G401 (cell line): ENCODE results near the gene EIF3B. TPM values are rescaled to one million over a fixed set of nuclear protein-coding genes. Genes with fewer than 3 reads are reported as not detected.
A peak's percentile ranks its signal among the peaks of the same experiment; 100 is the strongest.
"Not testable (repeated sequence)": the region's sequence is repeated elsewhere in the genome, so short reads cannot be mapped to it uniquely, and the experiment has no call there.

Experiments used
- DNase-seq: peaks from one replicate; pipeline ENCODE4 v3.0.0-alpha.2; 2015; ENCODE audit warnings: low spot score
- in situ Hi-C: cut with HindIII; loops from 2 replicates; pipeline ENCODE4 v1.10.0; 2016; ENCODE audit warnings: low sequenced_read_pairs, mixed read lengths
- total RNA-seq: library from RNA; depleted of rRNA; stranded (reverse); fragments of >200 nt; shearing (Covaris generic); gene quantifications from 2 replicates; pipeline ENCODE4 v1.2.3, GENCODE V29; 2014; rRNA removed

EIF3B gene
- 217 and 294 TPM in 2 replicates for total RNA-seq

DNA sequence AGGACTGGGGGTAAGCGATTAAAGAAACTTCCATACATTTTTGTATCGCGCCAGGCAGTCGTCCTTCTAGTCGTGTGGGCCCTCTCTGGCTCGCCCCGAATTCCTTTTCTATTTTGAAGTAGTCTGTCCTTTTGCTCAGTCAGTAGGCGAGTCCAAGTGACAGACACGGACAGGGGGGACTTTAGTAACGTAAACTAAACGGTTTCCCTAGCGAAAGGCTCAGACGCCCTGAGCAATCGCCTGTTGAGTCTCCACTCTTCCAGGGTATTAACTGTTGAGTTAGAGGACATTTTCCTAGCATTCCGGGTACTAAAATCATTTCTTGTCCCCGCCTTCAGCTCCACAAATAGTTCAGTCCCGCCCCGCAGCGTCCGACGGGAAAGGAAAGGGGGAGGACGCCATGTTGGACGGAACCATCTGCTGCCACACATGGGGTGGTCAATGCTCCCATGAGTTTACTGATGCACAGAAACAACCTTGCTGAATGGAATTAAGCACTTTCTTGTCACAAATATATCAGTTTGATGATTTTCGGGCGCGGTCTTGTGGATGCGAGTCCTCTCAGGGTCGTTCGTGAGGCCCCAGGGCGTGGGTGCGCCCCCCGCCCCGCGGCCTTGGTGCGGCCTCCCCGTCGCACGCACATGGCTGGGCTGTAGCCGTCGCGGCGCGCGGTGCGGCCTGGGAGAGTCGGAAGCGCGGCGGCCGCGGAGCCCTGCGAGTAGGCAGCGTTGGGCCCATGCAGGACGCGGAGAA lies at the start of gene EIF3B:
TSS of gene EIF3B (plus strand) at position 642 of the 753 bp plus-strand sequence. CDS start at position 737, 95 bp downstream.
- in situ Hi-C loops = no loop called here

GRCh38 chr7:2305258-2305657 lies 49.4 kb upstream of the EIF3B start:
- in situ Hi-C loops, DNase-seq: not testable (repeated sequence)

More for the DNA sequence above, at the start of gene EIF3B:
- peak; percentile 89 for DNase-seq

GRCh38 chr7:2306688-2307087 lies 47.9 kb upstream of the EIF3B start:
- DNase-seq = no peak
- in situ Hi-C loops = no loop called here

DNA sequence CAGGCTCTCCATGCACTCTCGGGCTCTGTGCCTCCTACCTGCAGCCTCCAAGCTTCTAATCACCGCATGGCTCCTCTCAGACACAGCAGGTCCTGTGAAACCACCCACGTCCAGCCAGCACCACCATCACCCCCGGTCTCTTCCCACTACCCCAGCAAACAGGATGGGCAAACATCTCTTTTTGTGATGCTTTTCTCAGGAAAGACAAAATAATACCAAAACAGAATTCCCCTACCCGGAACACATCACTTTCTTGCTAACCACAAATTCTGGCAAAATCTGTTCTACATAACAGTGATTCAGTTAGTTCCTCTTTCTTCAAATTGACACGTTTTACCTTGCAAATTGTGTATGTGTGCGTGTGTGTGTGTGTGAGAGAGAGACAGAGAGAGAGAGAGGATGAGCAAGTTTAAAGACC lies 46.9 kb upstream of the EIF3B start:
- no peak for DNase-seq

GRCh38 chr7:2309889-2310331 lies 44.7 kb upstream of the EIF3B start:
- in situ Hi-C loops = no loop called here
- DNase-seq = no peak

More for the DNA sequence above, 46.9 kb upstream of the EIF3B start:
- in situ Hi-C loops = no loop called here

GRCh38 chr7:2312267-2312929 lies 42.2 kb upstream of the EIF3B start:
- DNase-seq = no peak
- in situ Hi-C loops = no loop called here

DNA sequence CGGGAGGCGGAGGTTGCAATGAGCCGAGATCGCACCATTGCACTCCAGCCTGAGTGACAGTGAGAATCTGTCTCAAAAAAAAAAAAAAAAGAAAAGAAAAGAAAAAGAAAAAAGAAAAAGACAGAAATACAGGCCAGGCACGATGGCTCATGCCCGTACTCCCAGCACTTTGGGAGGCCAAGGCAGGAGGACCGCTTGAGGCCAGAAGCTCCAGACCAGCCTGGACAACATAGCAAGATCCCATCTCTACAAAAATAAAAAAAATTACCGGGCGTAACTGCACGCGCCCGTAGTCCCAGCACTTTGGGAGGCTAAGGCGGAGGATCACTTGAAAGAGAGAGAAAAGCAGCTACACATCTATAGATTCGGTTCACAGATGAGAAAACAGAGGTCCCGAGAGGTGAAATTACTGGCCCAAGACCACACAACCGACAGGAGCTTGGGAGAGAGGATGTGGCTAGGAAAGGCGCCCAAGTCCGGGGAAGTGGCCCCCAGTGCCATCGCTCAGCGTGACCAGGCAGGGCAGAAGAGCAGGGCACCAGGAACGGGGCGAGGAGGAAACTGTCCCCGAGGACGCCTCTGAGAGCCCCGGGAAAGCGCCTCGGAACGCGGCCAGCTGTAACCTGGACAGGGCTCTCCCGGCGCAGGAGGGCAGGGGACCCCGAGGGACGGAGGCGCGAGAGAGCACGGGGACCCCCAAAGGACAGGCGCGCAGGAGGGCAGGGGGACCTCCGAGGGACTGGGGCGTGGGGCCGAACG lies 41.0 kb upstream of the EIF3B start:
- DNase-seq = peak; percentile 13
- in situ Hi-C loops = no loop called here

- DNase-seq = peak; percentile 86
- in situ Hi-C loops = no loop called here
These were observed 40.2 kb upstream of the EIF3B start, which contains the start of gene SNX8 for GRCh38 chr7:2314209-2314955. TSS of gene SNX8 (minus strand) at chr7:2314441. CDS start at chr7:2314421, 20 bp downstream.

DNA sequence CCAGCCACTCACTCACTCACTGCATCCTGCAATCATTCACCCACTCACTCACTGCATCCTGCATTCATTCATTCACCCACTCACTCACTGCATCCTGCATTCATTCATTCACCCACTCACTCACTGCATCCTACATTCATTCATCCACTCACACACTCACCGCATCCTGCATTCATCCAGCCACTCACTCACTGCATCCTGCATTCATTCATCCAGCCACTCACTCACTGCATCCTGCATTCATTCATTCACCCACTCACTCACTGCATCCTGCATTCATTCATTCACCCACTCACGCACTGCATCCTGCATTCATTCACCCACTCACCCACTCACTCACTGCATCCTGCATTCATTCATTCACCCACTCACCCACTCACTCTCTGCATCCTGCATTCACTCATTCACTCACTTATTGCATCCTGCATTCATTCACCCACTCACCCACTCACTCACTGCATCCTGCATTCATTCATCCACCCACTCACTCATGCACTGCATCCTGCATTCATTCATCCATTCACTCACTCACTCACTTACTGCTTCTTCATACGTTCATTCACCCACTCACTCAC lies 39.6 kb upstream of the EIF3B start:
- in situ Hi-C loops, DNase-seq: not testable (repeated sequence)

DNA sequence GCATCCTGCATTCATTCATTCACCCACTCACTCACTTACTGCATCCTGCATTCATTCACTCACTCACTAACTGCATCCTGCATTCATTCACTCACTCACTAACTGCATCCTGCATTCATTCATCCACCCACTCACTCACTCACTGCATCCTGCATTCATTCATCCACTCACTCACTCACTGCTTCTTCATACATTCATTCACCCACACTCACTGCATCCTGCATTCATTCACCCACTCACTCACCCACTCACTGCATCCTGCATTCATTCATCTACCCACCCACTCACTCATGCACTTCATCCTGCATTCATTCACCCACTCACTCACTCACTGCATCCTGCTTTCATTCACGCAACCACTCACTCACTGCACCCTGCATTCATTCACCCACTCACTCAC lies 38.8 kb upstream of the EIF3B start:
- DNase-seq = no peak
- in situ Hi-C loops = no loop called here

- in situ Hi-C loops = no loop called here
- DNase-seq = no peak
These were observed 38.0 kb upstream of the EIF3B start for GRCh38 chr7:2316578-2316977.

GRCh38 chr7:2317556-2318293 lies 36.9 kb upstream of the EIF3B start:
- no peak for DNase-seq
- in situ Hi-C loops = no loop called here

DNA sequence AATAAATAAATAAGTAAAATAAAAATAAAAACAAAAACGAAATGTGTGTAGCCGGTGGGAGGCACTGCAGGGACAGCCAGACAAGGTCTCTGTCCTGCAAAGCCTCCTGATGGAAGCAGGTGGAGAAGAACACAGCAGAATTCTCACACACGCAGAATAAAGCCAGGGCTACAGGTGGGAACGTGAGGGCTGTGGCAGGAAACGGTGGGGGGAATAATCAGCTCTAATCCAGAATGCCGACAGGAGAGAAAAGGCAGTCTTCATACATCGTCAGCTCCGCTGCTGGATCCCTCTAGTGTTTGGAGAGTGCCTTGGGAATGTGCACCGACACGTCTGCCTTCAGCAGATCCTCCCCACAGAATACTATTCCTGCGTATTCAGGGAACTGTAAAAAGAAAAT lies 33.6 kb upstream of the EIF3B start:
- in situ Hi-C loops = no loop called here
- peak; percentile 18 for DNase-seq

DNA sequence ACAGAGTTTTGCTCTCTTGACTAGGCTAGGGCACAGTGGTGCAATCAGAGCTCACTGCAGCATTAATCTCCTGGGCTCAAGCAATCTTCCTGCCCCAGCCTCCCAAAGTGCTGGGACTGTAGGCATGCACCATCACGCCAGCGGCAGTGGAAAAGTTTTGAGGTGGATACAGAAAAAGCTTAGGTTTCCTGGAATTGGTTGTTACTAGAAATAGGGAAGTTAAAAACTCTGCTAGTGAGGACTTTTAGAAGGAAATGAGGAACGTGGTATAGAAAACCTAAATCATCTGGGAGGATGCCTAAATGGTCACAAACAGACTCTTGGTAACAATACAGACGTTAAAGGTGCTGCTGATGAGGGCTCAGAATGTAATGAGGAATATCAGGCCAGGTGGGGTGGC lies 29.5 kb upstream of the EIF3B start:
- in situ Hi-C loops = no loop called here
- no peak for DNase-seq

GRCh38 chr7:2326951-2327350 lies 27.7 kb upstream of the EIF3B start:
- in situ Hi-C loops = no loop called here
- DNase-seq = no peak

GRCh38 chr7:2330493-2330892 lies 24.1 kb upstream of the EIF3B start:
- DNase-seq = no peak
- in situ Hi-C loops = no loop called here

DNA sequence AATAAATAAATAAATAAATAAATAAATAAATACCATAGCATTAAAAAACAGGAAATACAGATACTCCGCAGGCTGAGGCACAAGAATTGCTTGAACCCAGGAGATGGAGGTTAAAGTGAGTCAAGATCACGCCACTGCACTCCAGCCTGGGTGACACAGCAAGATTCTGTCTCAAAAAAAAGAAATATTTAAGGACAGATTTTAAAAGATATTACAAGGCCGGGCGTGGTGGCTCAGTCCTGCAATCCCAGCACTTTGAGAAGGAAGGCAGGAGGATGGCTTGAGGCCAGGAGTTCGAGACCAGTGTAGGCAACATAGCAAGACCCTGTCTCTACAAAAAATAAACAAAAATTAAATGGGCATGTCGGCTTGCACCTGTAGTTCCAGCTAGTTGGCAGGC lies 22.9 kb upstream of the EIF3B start:
- DNase-seq = no peak
- in situ Hi-C loops = no loop called here

DNA sequence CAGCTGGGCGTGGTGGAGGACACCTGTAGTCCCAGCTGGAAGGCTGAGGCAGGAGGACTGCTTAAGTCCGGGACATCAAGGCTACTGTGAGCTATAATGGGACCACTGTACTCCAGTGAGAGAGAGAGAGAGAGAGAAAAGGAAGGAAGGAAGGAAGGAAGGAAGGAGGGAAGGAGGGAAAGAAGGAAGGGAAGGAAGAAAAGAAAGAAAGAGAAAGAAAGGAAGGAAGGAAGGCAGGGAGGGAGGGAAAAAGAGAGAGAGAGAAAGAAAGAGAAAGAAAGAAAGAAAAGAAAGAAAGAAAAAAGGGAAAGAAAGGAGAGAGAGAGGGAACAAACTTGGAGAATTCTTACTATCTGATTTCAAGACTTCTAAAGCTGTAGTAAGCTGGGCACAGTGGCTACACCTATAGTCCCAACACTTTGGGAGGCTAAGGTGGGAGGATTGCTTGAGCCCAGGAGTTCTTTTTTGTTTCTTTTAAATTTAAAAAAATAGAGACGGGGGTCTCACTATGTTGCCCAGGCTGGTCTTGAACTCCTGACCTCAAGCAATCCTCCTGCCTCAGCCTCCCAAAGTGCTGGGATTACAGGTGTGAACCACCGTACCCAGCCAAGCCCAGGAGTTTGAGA lies 21.9 kb upstream of the EIF3B start:
- DNase-seq, in situ Hi-C loops: not testable (repeated sequence)
